ENCODE results near the gene RETNLB. TPM values are rescaled to one million over a fixed set of nuclear protein-coding genes. Genes with fewer than 3 reads are reported as not detected.

RETNLB gene
- total RNA-seq, 1 donor from 2014 or later: not detected

DNA sequence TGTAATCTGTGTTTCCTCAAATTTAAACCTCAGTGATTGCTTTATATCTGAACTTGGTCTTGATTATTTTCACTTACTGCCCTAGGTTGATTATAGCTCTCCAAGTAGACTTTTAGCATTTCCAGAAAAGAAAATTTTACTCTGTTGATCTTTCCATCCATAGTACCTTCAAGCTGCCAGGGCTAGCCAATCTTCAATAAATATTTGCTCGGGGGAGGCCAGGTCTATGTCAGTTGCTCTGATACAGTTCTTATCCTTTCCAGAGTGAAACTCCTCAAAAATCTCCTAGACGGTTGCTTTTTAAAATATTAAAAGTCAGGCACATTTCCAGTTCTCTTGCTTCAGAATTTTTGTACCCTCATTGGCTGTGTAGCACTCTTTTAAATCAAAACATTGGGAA, 38.8 kb downstream of the RETNLB start:
- TF ChIP-seq CTCF (IDR thresholded peaks at IDR 0.05; ENCODE audit: insufficient read depth, low read length, poor library complexity, severe bottlenecking): no peak
- Histone ChIP-seq H3K36me3 (ENCODE audit: control insufficient read depth, insufficient read depth, low read length) (no peaks in the 10 kb centered on the region), H3K4me3 (ENCODE audit: low read depth, low read length) (no peak overlapping the region), H3K27me3 (ENCODE audit: control insufficient read depth, insufficient read depth, low read length) (no peaks in the 10 kb centered on the region)
- no peak for DNase-seq (ENCODE audit: low read depth)

GRCh38 chr3:108713816-108714215, 43.4 kb downstream of the RETNLB start:
- H3K36me3 ChIP-seq (ENCODE audit: control insufficient read depth, insufficient read depth, low read length): no peaks in the 10 kb centered on the region
- TF ChIP-seq CTCF (IDR thresholded peaks at IDR 0.05; ENCODE audit: insufficient read depth, low read length, poor library complexity, severe bottlenecking): no peak
- no peaks in the 10 kb centered on the region for H3K27me3 ChIP-seq (ENCODE audit: control insufficient read depth, insufficient read depth, low read length)
- no peak for DNase-seq (ENCODE audit: low read depth)
- no peak overlapping the region for H3K4me3 ChIP-seq (ENCODE audit: low read depth, low read length)

DNA sequence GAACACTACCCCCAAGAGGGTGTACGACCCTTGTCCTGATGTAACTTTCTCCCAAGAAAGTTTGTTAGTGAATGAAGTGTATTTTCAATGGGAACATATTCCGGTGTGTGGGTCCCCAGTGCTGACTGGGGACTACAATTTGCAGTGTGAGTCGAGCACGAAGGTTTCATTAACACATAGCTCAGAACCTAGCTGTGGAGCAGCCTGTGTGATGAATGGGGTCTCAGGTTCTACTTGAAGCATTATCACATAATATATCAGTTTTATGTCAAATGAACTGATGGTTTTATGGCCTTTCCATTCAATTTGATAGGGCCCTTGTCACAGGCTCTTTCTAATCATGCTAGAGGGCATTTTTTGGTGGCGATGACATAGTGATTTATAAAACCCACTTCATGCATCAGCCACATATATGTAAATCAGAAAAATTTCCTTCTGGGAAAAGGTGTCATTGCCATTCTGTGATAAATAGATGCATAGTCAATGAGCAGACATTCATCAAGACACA, 44.1 kb downstream of the RETNLB start:
- Histone ChIP-seq H3K27me3 (ENCODE audit: control insufficient read depth, insufficient read depth, low read length) (no peaks in the 10 kb centered on the region), H3K4me3 (ENCODE audit: low read depth, low read length) (no peak overlapping the region), H3K36me3 (ENCODE audit: control insufficient read depth, insufficient read depth, low read length) (no peaks in the 10 kb centered on the region)
- TF ChIP-seq CTCF (IDR thresholded peaks at IDR 0.05; ENCODE audit: insufficient read depth, low read length, poor library complexity, severe bottlenecking): no peak
- no peak for DNase-seq (ENCODE audit: low read depth)

Other genes starting within 250 kb of the RETNLB start
- gene MYH15, start 246.8 kb downstream of the RETNLB start, total RNA-seq: 0.07 TPM in 1 of 2 replicates, not detected in the other
- gene CIP2A, start 168.0 kb downstream of the RETNLB start, total RNA-seq: 7.5 and 8.2 TPM in 2 replicates
- gene DZIP3, start 167.7 kb downstream of the RETNLB start, total RNA-seq: 6.3 and 6.6 TPM in 2 replicates
- not detected in 2 replicates for gene TRAT1, start 65.4 kb upstream of the RETNLB start, total RNA-seq
- not detected in 2 replicates for gene GUCA1C, start 196.5 kb upstream of the RETNLB start, total RNA-seq

Measured in kidney epithelial cell (primary cell).